K562 (cell line): ENCODE data around the gene DIPK1A. TPM values are rescaled to one million over a fixed set of nuclear protein-coding genes. Genes with fewer than 3 reads are reported as not detected.
A peak's percentile ranks its signal among the peaks of the same experiment; 100 is the strongest.

Experiments
- ESRRA ChIP-seq: fragments of 450-650 bp; IDR thresholded peaks from 2 replicates; pipeline ENCODE4 v1.6.1; 2014; ENCODE audit warnings: low read depth, mild to moderate bottlenecking, moderate library complexity, borderline replicate concordance
- ETS2 ChIP-seq: IDR thresholded peaks from 2 replicates; pipeline ENCODE4 v1.6.1; 2016; ENCODE audit warnings: borderline replicate concordance, missing genetic modification characterization, mild to moderate bottlenecking, moderate library complexity, missing compliant biosample characterization; ENCODE audit not compliant: poor library complexity, severe bottlenecking
- GATAD2B ChIP-seq: fragments of 450-650 bp; IDR thresholded peaks from 2 replicates; pipeline ENCODE4 v1.6.1; 2017; ENCODE audit warnings: mild to moderate bottlenecking, borderline replicate concordance
- NCOA2 ChIP-seq, 2 experiments: fragments of 450-650 bp; IDR thresholded peaks; 2 replicates each; pipeline ENCODE4 v1.6.1; 2018; ENCODE audit warnings: mild to moderate bottlenecking in 2 of 2, moderate library complexity in 1 of 2; ENCODE audit not compliant: partially characterized antibody in 2 of 2
- ZNF695 ChIP-seq: fragments of 450-650 bp; formaldehyde crosslinking; IDR thresholded peaks from 2 replicates; pipeline ENCODE4 v1.4.0; 2020; ENCODE audit warnings: mild to moderate bottlenecking, moderate library complexity
- ZNF76 ChIP-seq: fragments of 250-450 bp; sonication (Bioruptor Pico); IDR thresholded peaks from 2 replicates; pipeline ENCODE4 v1.4.0; 2020; ENCODE audit warnings: mild to moderate bottlenecking, moderate library complexity, borderline replicate concordance
- polyA plus RNA-seq, 8 experiments: library from polyadenylated mRNA; depleted of rRNA in 4 of 8; stranded (reverse) in 5 of 8; unstranded in 3 of 8; fragments of >200 nt; fragmentation: Nextera tagmentation in 2 of 8; fragmentation: Illumina TruSeq in 1 of 8; extraction: Ambion mirVana in 2 of 8; extraction: Trizol in 1 of 8; gene quantifications; 2 replicates each; pipeline versions ENCODE4 v1.2.1 to v1.2.3, GENCODE V29; 2011 to 2014; ENCODE audit warnings: inconsistent platforms in 1 of 8, missing spikeins in 1 of 8
- total RNA-seq, 7 experiments: library from RNA; depleted of rRNA in 6 of 7; stranded (reverse); fragments of >200 nt in 6 of 7; fragmentation: Illumina TruSeq in 2 of 7; extraction: Trizol in 2 of 7; gene quantifications; 2 replicates each; pipeline versions ENCODE4 v1.2.1 to v1.2.3, GENCODE V29; 2011 to 2021; ENCODE audit warnings: low replicate concordance in 1 of 7
- TF ChIP-seq, protein P1 (sequence below): fragments of 250-450 bp; sonication (Bioruptor Pico); IDR thresholded peaks from 2 replicates; pipeline ENCODE4 v1.5.0; 2021
- TF ChIP-seq, protein P2 (sequence below): fragments of 450-650 bp; IDR thresholded peaks from 2 replicates; pipeline ENCODE4 v1.6.1; 2016; ENCODE audit warnings: low read depth
- TF ChIP-seq, protein P3 (sequence below), 2 experiments: fragments of 450-650 bp in 1 of 2; IDR thresholded peaks; 2 replicates each; pipeline ENCODE4 v1.6.1; 2011 to 2017; ENCODE audit warnings: low read depth in 2 of 2, antibody characterized with exemption in 1 of 2, borderline replicate concordance in 1 of 2, low read length in 1 of 2, mild to moderate bottlenecking in 1 of 2, mixed read lengths in 1 of 2; ENCODE audit not compliant: control insufficient read depth in 1 of 2
- TF ChIP-seq, protein P4 (sequence below): sonication (generic); formaldehyde crosslinking; IDR thresholded peaks from 2 replicates; pipeline ENCODE4 v1.8.0; 2022; ENCODE audit warnings: mild to moderate bottlenecking, missing genetic modification reagents

Gene DIPK1A
- total and polyA plus RNA-seq, 9 of the 15 experiments (the other 6 are each of a cell fraction or from before 2014, with no cell fraction given): 0.54 to 2.5 (median 1.3) TPM

DNA sequence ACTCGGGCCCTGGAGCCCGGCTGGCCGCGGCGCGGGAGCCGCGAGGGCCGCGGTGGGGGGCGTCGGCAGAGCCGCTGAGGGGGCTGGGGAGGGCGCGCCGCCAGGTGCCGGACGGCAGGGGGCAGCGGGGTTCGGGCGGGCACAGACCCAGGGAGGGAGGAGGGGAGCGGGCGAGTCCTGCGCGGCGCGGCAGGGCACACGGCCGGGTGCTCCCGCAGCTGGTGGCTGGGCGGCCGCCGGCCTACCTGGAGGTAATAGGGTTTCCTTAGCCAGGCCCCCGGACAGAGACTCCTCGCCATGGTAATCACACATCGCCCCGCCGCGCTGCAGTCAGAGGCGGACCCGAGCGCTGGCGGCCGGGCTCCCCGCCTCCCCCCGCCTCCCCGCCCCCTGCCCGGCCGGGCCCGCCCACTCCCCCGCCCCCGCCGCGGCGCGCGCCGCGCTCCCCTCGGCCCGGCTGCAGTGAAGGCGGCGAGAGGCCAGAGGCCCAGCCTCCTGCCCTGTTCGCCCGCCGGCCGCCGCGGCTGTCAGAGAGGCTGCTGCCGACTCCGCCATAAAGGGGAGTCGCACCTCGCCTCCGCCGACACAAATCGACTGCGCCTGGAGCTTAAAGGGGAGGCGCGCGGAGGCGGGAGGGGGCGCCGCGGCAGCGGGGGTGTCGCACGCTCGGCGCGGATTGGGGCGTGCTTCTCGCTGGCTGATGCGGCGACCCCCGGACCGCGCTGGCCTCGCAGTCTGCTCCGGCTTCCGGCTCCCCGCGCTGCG, at the start of gene DIPK1A (continued):
- TF ChIP-seq ZNF695 (CRISPR knock-in tag): no peak
- TF ChIP-seq, protein P1, sequence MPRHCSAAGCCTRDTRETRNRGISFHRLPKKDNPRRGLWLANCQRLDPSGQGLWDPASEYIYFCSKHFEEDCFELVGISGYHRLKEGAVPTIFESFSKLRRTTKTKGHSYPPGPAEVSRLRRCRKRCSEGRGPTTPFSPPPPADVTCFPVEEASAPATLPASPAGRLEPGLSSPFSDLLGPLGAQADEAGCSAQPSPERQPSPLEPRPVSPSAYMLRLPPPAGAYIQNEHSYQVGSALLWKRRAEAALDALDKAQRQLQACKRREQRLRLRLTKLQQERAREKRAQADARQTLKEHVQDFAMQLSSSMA (CRISPR knock-in tag): no peak
- TF ChIP-seq NCOA2 (IDR thresholded peaks at IDR 0.05; ENCODE audit: partially characterized antibody in 2 of 2): no peak
- TF ChIP-seq ETS2 (tag): no peak
- TF ChIP-seq, protein P2, sequence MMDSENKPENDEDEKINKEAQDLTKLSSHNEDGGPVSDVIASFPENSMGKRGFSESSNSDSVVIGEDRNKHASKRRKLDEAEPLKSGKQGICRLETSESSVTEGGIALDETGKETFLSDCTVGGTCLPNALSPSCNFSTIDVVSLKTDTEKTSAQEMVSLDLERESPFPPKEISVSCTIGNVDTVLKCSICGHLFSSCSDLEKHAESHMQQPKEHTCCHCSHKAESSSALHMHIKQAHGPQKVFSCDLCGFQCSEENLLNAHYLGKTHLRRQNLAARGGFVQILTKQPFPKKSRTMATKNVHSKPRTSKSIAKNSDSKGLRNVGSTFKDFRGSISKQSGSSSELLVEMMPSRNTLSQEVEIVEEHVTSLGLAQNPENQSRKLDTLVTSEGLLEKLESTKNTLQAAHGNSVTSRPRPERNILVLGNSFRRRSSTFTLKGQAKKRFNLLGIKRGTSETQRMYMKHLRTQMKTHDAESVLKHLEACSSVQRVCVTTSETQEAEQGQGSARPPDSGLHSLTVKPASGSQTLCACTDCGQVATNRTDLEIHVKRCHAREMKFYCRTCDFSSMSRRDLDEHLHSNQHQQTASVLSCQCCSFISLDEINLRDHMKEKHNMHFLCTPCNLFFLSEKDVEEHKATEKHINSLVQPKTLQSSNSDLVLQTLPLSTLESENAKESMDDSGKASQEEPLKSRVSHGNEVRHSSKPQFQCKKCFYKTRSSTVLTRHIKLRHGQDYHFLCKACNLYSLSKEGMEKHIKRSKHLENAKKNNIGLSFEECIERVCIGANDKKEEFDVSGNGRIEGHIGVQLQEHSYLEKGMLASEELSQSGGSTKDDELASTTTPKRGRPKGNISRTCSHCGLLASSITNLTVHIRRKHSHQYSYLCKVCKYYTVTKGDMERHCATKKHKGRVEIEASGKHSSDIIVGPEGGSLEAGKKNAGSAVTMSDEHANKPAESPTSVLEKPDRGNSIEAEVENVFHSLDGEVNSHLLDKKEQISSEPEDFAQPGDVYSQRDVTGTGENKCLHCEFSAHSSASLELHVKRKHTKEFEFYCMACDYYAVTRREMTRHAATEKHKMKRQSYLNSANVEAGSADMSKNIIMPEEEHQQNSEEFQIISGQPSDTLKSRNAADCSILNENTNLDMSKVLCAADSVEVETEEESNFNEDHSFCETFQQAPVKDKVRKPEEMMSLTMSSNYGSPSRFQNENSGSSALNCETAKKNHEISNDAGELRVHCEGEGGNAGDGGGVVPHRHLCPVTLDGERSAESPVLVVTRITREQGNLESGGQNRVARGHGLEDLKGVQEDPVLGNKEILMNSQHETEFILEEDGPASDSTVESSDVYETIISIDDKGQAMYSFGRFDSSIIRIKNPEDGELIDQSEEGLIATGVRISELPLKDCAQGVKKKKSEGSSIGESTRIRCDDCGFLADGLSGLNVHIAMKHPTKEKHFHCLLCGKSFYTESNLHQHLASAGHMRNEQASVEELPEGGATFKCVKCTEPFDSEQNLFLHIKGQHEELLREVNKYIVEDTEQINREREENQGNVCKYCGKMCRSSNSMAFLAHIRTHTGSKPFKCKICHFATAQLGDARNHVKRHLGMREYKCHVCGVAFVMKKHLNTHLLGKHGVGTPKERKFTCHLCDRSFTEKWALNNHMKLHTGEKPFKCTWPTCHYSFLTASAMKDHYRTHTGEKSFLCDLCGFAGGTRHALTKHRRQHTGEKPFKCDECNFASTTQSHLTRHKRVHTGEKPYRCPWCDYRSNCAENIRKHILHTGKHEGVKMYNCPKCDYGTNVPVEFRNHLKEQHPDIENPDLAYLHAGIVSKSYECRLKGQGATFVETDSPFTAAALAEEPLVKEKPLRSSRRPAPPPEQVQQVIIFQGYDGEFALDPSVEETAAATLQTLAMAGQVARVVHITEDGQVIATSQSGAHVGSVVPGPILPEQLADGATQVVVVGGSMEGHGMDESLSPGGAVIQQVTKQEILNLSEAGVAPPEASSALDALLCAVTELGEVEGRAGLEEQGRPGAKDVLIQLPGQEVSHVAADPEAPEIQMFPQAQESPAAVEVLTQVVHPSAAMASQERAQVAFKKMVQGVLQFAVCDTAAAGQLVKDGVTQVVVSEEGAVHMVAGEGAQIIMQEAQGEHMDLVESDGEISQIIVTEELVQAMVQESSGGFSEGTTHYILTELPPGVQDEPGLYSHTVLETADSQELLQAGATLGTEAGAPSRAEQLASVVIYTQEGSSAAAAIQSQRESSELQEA: no peak
- no peak for TF ChIP-seq ESRRA
- 0 out of 2 replicates have a peak, but pooled peaks have one; percentile 37 for TF ChIP-seq GATAD2B
- no peak for TF ChIP-seq ZNF76
- TF ChIP-seq, protein P3, sequence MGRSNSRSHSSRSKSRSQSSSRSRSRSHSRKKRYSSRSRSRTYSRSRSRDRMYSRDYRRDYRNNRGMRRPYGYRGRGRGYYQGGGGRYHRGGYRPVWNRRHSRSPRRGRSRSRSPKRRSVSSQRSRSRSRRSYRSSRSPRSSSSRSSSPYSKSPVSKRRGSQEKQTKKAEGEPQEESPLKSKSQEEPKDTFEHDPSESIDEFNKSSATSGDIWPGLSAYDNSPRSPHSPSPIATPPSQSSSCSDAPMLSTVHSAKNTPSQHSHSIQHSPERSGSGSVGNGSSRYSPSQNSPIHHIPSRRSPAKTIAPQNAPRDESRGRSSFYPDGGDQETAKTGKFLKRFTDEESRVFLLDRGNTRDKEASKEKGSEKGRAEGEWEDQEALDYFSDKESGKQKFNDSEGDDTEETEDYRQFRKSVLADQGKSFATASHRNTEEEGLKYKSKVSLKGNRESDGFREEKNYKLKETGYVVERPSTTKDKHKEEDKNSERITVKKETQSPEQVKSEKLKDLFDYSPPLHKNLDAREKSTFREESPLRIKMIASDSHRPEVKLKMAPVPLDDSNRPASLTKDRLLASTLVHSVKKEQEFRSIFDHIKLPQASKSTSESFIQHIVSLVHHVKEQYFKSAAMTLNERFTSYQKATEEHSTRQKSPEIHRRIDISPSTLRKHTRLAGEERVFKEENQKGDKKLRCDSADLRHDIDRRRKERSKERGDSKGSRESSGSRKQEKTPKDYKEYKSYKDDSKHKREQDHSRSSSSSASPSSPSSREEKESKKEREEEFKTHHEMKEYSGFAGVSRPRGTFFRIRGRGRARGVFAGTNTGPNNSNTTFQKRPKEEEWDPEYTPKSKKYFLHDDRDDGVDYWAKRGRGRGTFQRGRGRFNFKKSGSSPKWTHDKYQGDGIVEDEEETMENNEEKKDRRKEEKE (IDR thresholded peaks at IDR 0.05; ENCODE audit: borderline replicate concordance in 1 of 2, control insufficient read depth in 1 of 2, low read depth in 2 of 2, low read length in 1 of 2): no peak
- TF ChIP-seq, protein P4, sequence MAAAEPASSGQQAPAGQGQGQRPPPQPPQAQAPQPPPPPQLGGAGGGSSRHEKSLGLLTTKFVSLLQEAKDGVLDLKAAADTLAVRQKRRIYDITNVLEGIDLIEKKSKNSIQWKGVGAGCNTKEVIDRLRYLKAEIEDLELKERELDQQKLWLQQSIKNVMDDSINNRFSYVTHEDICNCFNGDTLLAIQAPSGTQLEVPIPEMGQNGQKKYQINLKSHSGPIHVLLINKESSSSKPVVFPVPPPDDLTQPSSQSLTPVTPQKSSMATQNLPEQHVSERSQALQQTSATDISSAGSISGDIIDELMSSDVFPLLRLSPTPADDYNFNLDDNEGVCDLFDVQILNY (CRISPR knock-in tag): no peak
